Measurements from ENCODE around the gene MRPL40.

Gene MRPL40

DNA sequence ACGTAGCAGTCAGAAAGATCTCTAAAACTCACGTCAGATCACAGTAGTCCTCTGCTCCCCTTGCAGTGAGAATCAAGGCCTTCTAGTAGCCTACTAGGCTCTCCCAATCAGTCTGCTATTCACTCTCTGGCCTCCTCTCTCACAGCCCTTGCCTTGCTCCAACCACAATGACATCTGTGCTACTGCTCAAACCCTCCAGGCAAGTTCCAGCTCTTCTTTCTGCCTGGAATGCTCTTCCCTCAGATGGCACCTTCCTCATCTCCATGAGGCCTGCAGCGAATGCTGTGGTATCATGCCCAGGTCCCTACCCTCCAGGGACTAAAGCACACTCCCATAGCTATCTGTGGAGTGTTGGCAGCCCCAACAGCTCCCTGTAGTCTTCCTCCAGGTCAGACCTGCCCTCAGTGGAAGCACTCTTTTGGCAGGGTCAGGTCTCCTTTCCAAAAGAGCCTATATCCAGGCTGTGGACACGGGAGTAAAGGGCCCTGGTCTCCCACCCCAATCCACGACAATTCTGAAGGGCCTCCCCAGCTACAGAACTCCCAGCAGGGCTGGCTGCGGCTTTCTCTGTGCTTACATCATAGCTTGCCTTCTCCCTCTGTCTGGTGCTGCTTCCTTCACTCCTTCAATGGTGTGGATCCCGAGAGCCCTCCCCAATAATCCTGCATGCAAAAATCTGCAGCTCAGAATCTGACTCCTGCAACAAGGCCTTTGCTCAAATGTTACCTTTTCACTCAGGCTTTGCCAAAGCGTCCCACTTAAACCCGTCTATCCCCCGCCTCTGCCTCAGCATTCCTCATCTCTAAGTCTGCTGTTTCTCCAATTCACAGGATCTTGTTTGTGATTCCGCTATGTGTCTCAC lies 9.7 kb upstream of the MRPL40 start:
- TF ChIP-seq SIN3A (IDR thresholded peaks at IDR 0.05; ENCODE audit: borderline replicate concordance, insufficient read depth, low read length) (no peak), POLR2AphosphoS5 (IDR thresholded peaks at IDR 0.05; ENCODE audit: low read depth, low read length) (no peak), TAF1 (IDR thresholded peaks at IDR 0.05; ENCODE audit: borderline replicate concordance, insufficient read depth, low read length) (no peak), FOXP2 (optimal IDR thresholded peaks at IDR 0.05; ENCODE audit: borderline replicate concordance, extremely low read depth, extremely low read length, insufficient read depth) (no peak)
- TF ChIP-seq, protein P1, sequence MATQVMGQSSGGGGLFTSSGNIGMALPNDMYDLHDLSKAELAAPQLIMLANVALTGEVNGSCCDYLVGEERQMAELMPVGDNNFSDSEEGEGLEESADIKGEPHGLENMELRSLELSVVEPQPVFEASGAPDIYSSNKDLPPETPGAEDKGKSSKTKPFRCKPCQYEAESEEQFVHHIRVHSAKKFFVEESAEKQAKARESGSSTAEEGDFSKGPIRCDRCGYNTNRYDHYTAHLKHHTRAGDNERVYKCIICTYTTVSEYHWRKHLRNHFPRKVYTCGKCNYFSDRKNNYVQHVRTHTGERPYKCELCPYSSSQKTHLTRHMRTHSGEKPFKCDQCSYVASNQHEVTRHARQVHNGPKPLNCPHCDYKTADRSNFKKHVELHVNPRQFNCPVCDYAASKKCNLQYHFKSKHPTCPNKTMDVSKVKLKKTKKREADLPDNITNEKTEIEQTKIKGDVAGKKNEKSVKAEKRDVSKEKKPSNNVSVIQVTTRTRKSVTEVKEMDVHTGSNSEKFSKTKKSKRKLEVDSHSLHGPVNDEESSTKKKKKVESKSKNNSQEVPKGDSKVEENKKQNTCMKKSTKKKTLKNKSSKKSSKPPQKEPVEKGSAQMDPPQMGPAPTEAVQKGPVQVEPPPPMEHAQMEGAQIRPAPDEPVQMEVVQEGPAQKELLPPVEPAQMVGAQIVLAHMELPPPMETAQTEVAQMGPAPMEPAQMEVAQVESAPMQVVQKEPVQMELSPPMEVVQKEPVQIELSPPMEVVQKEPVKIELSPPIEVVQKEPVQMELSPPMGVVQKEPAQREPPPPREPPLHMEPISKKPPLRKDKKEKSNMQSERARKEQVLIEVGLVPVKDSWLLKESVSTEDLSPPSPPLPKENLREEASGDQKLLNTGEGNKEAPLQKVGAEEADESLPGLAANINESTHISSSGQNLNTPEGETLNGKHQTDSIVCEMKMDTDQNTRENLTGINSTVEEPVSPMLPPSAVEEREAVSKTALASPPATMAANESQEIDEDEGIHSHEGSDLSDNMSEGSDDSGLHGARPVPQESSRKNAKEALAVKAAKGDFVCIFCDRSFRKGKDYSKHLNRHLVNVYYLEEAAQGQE (IDR thresholded peaks at IDR 0.05; ENCODE audit: insufficient read depth in 1 of 2, low read depth in 2 of 2, low read length in 2 of 2): no peak

DNA sequence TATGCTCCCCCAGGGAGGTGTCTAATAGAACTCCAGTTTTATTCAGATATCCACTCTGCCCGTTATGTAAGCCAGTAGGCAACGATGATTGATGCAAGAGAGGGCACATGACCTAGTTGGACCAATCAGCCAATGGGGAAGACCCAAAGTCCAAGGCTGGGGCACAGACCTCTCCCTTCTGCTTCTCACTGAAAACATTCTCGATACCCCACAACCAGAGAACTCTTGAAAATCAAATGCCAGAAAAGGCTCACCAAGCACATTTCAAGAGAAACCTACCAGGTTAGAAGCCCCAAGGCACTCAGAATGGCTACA lies 8.2 kb upstream of the MRPL40 start:
- TF ChIP-seq TAF1 (IDR thresholded peaks at IDR 0.05; ENCODE audit: borderline replicate concordance, insufficient read depth, low read length) (no peak), SIN3A (IDR thresholded peaks at IDR 0.05; ENCODE audit: borderline replicate concordance, insufficient read depth, low read length) (no peak), POLR2AphosphoS5 (IDR thresholded peaks at IDR 0.05; ENCODE audit: low read depth, low read length) (no peak), FOXP2 (optimal IDR thresholded peaks at IDR 0.05; ENCODE audit: borderline replicate concordance, extremely low read depth, extremely low read length, insufficient read depth) (no peak)
- TF ChIP-seq, protein P1 (IDR thresholded peaks at IDR 0.05; ENCODE audit: insufficient read depth in 1 of 2, low read depth in 2 of 2, low read length in 2 of 2): no peak

- TF ChIP-seq SIN3A (IDR thresholded peaks at IDR 0.05; ENCODE audit: borderline replicate concordance, insufficient read depth, low read length) (no peak), TAF1 (IDR thresholded peaks at IDR 0.05; ENCODE audit: borderline replicate concordance, insufficient read depth, low read length) (no peak)
These were observed 2.1 kb upstream of the MRPL40 start for GRCh38 chr22:19429950-19430889.

DNA sequence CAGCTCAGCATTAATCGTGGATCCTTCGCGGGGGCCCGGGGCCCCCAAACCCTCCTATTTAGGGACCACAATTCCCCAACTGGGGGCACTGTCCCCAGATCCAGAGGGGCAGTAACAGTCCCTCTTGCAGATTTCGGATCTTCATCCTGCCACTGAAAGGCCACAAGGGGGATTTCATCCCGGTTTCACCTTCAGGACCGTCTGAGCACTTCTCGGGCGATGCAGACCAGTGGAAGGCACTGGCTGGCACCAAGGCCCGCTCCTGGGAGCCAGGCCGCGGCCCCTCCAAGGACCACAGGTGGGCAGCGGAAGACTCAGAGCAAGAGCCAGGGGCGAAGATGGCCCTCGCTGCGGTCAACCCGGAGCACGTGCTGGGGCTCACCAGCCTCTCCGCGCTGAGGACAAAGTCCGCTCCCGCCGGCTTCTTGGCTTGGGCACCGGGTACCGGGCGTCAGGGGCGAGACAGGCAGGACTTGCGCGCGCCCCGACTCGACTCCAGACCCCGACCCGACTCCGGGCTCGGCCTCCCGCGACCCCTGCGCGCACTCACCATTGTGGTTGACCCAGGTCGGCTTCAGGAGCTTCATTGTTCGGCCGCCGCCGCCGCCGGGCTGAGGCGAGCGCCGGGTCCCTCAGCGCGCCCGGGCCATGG lies 1.3 kb upstream of the MRPL40 start:
- TF ChIP-seq FOXP2 (optimal IDR thresholded peaks at IDR 0.05; ENCODE audit: borderline replicate concordance, extremely low read depth, extremely low read length, insufficient read depth) (no peak), SIN3A (IDR thresholded peaks at IDR 0.05; ENCODE audit: borderline replicate concordance, insufficient read depth, low read length) (no peak), TAF1 (IDR thresholded peaks at IDR 0.05; ENCODE audit: borderline replicate concordance, insufficient read depth, low read length) (no peak; the same call in 1 of the 2 replicates), POLR2AphosphoS5 (IDR thresholded peaks at IDR 0.05; ENCODE audit: low read depth, low read length) (no peak)
- TF ChIP-seq, protein P1 (IDR thresholded peaks at IDR 0.05; ENCODE audit: insufficient read depth in 1 of 2, low read depth in 2 of 2, low read length in 2 of 2): no peak

DNA sequence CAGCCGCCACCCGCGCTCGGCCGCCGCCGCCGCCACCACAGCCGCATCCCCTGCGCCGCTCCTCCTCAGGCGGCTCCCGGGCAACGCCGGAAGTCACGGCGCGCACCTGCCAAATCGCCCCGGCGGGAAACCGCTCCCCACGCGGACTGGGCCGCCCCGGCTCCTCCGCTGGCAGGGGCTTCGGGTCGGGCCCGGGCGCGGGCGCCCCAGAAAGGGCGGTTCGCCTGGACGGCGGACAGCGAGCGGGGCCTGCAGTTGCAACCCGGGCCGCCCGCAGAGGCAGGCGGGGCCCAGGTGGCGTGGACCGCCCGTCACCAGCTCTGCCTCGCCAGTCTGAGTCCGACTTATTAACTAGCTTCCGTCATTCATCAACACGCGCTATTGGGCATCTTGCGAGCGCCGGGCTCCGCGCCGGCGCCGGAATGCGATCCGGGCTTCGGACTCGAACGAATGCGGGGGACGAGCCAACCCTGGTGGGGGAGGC lies 654 bp upstream of the MRPL40 start, which contains the start of gene HIRA:
Gene HIRA, minus strand, starts transcription at position 85 of the 484 bp plus-strand sequence. CDS start 257 bp downstream, outside the sequence.
- TF ChIP-seq POLR2AphosphoS5 (IDR thresholded peaks at IDR 0.05; ENCODE audit: low read depth, low read length) (no peak), TAF1 (IDR thresholded peaks at IDR 0.05; ENCODE audit: borderline replicate concordance, insufficient read depth, low read length) (peak; percentile 60; the same call in 1 of the 2 replicates), SIN3A (IDR thresholded peaks at IDR 0.05; ENCODE audit: borderline replicate concordance, insufficient read depth, low read length) (0 out of 2 replicates have a peak, but pooled peaks have one; percentile 19), FOXP2 (optimal IDR thresholded peaks at IDR 0.05; ENCODE audit: borderline replicate concordance, extremely low read depth, extremely low read length, insufficient read depth) (peak; percentile 74)
- TF ChIP-seq, protein P1 (IDR thresholded peaks at IDR 0.05; ENCODE audit: insufficient read depth in 1 of 2, low read depth in 2 of 2, low read length in 2 of 2): peak; percentile 11 to 33; a peak in 2 of 4 replicates

Data from PFSK-1 (cell line).